Head of caudate nucleus (tissue), 42 donors: Measurements from ENCODE around the gene B3GNT9.

Experiments
- DNase-seq, 42 donors: peaks; one replicate each; pipeline versions ENCODE4 v3.0.0 to v3.0.0-alpha.2; 2020 to 2021; ENCODE audit warnings: mixed read lengths in 7 of 42
- intact Hi-C: fragments of 100-400 bp; cut with DNase I; formaldehyde crosslinking; loops from one replicate; pipeline ENCODE4 v1.15.0; 2022

B3GNT9 gene

GRCh38 chr16:67157892-67158635 lies 7.3 kb upstream of the B3GNT9 start:
- intact Hi-C loops: loop anchor here (10.0 kb wide), 3 partner anchors 53 to 213 kb away; partner anchors contain the start of gene PHAF1

DNA sequence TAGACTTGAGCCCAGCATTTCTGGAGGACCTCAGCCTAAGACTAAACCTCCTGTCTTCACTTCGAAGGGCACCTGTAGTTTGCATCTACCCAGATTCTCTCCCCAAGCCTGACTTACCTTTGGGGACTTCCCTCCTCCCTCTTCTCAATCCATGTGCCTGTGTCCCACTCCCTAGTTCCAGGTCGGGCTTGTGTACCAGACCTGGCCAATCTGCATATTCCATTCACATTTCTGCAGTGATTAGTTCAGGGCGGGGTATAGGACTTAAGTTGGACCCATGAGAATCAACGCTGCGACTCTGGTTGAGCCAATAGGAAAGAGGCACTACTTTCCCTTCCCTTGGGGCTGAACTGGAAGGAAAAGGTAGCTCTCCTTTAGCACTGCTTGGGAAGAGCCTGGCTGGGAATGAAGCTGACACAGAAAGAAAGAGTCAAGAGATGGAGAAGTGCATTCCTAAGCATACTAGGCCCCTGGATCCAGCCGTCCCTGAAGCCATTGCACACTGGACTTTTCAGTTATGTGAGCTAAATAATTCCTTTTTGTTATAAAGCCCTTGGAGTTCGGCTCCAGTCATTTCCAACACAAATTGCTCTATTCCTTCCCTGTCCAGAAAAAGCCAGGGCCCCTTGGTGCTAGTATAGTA lies 6.4 kb upstream of the B3GNT9 start:
- no peak for DNase-seq
- intact Hi-C loops: loop anchor here (10.0 kb wide), 3 partner anchors 52 to 212 kb away; partner anchors contain the start of gene PHAF1

More at GRCh38 chr16:67157892-67158635, 7.3 kb upstream of the B3GNT9 start:
- no peak for DNase-seq

GRCh38 chr16:67156143-67156844 lies 5.5 kb upstream of the B3GNT9 start:
- intact Hi-C loops: loop anchor here (10.0 kb wide), 3 partner anchors 51 to 211 kb away; partner anchors contain the start of gene PHAF1
- no peak for DNase-seq

- intact Hi-C loops: loop anchor here (2.0 to 10.0 kb wide), 4 partner anchors 51 to 211 kb away; partner anchors contain the start of gene PHAF1
- DNase-seq: peak; percentile 42 to 92 (median 82)
Measured at GRCh38 chr16:67155295-67156142, 4.7 kb upstream of the B3GNT9 start.

DNA sequence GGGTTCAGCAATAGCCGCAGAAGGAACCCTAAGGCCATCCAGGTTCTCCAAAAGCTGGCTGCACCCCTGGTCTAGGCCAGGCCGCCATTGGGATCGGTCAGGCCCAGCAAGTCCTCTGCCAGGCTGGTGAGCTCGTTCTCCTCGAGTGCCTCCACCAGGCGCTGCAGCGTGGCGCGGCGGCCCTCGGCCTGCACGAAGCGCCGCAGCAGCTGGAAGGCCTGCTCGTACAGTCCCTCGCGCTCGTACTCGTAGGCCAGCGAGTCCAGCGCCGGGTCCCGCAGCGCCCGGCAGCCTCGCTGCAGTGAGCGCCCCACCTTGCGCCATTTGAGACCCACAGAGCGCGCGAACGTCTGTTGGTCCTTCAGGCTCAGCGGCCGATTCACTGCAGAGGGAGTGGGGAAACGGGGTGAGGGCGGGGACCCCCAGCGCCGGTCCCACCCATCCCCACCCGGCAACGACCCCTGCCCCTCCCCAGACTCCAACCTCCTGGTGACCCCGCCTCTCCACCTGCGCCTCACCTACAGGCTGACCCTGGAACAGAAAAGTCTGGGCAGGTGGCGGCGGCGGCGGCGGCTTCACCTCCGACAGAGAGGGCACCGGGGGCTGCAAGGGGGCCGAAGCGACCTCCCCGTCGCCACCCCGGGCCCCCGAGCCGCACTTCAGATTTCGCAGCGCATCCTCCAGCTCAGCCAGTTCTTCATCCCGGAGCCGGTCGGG lies 3.9 kb upstream of the B3GNT9 start:
- peak in 1 of 42 donors; percentile 15 for DNase-seq
- intact Hi-C loops: loop anchor here (2.0 to 10.0 kb wide), 4 partner anchors 50 to 210 kb away; partner anchors contain the start of gene PHAF1

DNA sequence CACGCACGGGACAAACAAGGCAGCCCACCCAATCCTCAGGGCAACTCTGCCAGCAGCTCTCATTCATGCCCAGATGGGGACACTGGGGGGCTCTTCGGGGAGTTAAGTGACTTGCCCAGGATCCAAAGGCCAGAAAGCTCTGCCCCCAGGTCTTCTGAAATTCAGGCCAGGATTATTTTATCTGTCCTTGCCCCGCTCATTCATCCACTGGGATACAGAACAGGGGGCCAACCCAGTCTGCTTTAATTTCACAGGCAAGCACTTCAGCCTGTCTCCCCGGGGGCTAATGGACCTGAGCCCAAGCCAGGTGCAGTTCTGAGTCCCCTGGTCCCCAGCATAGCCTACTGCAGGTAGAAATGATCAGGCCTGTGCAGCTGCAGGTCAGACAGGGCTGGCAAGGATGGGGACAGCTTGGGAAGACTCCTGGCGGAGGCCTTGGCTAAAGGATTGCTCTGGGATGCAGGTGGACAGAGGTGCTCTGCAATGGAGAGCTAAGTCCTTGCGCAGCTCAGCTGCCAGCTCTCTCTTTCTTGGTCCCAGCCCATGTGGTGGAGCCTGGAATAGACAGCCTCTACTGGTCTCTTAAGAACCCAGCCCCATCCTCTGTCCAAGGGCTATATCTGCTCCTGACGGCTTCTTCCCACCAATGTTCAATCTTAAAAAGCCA lies 766 bp upstream of the B3GNT9 start:
- intact Hi-C loops: loop anchor here (10.0 kb wide), 3 partner anchors 47 to 207 kb away; partner anchors contain the start of gene PHAF1
- DNase-seq: no peak

DNA sequence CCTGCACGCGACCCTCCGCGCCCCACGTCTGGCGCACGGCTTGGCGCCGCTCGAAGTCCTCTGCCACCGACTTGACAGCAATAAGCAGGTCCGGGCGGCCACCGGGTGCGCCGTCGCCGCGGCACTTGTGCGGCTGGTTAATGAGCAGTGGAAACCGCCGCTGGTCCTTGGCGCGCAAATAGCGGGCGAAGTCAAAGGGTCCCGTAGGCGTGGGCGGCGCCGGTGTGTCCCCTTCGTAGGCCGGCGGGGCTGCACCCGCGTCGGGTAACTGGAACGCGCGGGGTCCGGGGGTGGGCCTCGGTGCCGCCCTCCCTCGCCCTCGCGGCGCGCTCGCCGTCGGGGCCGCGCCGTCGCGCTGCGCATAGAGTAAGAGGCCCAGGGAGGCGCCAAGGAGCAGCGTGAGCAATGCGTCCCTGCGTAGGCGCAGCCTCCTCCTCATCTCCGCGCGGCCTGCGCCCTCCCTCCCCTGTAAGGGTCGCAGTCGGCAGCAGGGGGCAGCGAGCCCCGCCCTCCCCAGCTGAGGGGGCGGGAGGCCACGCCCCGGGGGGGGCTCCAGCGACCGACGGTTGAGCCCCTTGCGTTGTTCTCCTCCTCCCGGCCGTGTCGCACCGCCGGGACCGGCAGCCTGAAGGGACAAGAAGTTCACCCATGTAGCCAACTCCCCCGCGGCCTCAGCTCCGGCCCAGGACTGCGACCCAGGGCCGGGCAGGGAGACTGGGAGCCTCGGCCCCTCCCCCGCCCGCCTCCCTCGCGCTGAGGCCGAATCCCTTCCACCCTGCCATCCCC lies 558 bp downstream of the B3GNT9 start:
- intact Hi-C loops: loop anchor here (10.0 kb wide), 3 partner anchors 45 to 205 kb away; partner anchors contain the start of gene PHAF1
- DNase-seq: peak in 7 of 42 donors; percentile 30 to 48 (median 47)

- intact Hi-C loops: loop anchor here (10.0 kb wide), 3 partner anchors 45 to 205 kb away; partner anchors contain the start of gene PHAF1
- DNase-seq: peak in 1 of 42 donors; percentile 15
Measured at GRCh38 chr16:67149276-67150046, 1.3 kb downstream of the B3GNT9 start.

GRCh38 chr16:67148656-67149275 lies 2.0 kb downstream of the B3GNT9 start:
- DNase-seq: no peak
- intact Hi-C loops: no loop called here

- intact Hi-C loops: no loop called here
- peak in 2 of 42 donors; percentile 2 to 4 for DNase-seq
Measured at GRCh38 chr16:67148221-67148620, 2.6 kb downstream of the B3GNT9 start.

- intact Hi-C loops: no loop called here
- DNase-seq: peak in 1 of 42 donors; percentile 12
Measured at GRCh38 chr16:67147437-67148140, 3.2 kb downstream of the B3GNT9 start.

DNA sequence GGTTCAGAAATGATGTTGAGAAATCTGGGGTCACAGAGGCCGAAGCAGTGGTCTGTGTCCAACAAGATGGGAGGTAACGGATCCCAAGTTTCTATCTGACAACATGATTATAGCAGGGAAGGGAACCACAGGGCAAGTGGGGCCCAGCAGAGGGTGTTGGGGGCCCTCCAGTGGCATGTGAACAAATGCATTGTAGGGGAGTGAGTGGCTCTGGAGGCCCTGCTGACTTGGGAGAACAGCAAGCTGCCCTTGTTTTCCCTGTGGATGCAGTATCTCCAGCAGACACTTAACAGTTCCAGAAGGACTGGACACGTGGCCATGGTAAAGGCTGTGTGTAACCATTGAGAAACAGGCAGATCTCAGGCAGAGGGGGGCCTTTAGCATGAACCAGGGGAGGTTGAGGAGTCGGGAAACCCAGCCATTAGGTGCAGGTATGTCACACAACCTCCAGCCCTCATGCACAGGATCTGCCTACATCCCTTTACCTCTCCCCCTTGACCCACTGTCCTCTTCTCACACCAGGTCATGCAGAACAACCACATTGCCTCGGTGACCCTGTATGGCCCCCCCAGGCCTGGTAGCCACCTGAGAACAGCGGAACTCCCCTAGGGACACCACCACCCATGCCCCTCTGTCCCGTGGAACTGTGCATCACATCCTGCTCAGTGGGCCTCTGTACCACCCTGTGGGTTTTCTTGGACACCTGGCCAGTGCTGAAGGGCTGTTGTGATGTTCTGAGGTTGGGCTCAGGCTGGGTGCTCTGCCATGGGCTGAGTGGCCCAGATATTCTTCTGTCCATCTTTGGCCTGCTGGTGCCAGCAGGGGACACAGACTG lies 4.1 kb downstream of the B3GNT9 start:
- intact Hi-C loops: no loop called here
- peak in 2 of 42 donors; percentile 27 to 37 for DNase-seq

- DNase-seq: peak in 1 of 42 donors; percentile 2
- intact Hi-C loops: no loop called here
Measured at GRCh38 chr16:67145746-67146145, 5.1 kb downstream of the B3GNT9 start.

- no peak for DNase-seq
- intact Hi-C loops: no loop called here
Measured at GRCh38 chr16:67144943-67145342, 5.9 kb downstream of the B3GNT9 start.
